ENCODE results near the gene CDC25A.

The CDC25A gene

DNA sequence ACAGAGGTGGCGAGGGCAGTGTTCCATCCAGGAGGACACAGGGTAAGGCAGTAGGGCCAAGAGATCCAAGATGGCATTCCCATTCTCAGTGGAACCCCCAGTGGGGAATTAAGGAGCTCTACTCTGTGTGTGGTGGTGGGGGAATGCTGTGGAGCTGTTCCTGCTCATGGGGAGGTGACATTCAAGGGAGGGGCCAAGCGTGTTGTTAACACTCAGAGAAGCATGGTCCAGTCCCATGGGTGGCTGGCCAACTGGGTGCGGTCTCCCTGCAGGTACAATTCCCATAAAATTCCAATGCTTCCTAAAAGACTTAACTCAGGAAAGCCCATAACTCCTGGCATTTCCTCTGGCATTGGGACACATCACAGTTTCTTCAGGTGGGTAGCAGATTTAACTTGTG is 37.4 kb upstream of the CDC25A start:
- Histone ChIP-seq H3K9me2 (replicated peaks; ENCODE audit: control insufficient read depth, low read length) (no peaks in the 10 kb centered on the region), H4K20me1 (ENCODE audit: control insufficient read depth, insufficient read depth, low read depth, low read length) (no peaks in the 10 kb centered on the region), H3K27ac (ENCODE audit: low read depth, low read length) (no peak overlapping the region), H3K27me3 (ENCODE audit: control insufficient read depth, low read length) (no peaks in the 10 kb centered on the region), H3K4me1 (ENCODE audit: control insufficient read depth, low read length) (peaks cover 55% of the 10 kb centered on the region), H3K9me3 (ENCODE audit: control insufficient read depth, insufficient read depth, low read length) (no peaks in the 10 kb centered on the region), H3K4me2 (ENCODE audit: low read length) (no peak overlapping the region), H3K36me3 (ENCODE audit: control insufficient read depth, low read length) (no peaks in the 10 kb centered on the region), H3K4me3 (ENCODE audit: low read length) (no peak overlapping the region), H3K79me2 (ENCODE audit: control insufficient read depth, low read length) (no peaks in the 10 kb centered on the region), H3F3A (ENCODE audit: control insufficient read depth, insufficient read depth) (peaks cover 10% of the 10 kb centered on the region)
- TF ChIP-seq, protein P1, sequence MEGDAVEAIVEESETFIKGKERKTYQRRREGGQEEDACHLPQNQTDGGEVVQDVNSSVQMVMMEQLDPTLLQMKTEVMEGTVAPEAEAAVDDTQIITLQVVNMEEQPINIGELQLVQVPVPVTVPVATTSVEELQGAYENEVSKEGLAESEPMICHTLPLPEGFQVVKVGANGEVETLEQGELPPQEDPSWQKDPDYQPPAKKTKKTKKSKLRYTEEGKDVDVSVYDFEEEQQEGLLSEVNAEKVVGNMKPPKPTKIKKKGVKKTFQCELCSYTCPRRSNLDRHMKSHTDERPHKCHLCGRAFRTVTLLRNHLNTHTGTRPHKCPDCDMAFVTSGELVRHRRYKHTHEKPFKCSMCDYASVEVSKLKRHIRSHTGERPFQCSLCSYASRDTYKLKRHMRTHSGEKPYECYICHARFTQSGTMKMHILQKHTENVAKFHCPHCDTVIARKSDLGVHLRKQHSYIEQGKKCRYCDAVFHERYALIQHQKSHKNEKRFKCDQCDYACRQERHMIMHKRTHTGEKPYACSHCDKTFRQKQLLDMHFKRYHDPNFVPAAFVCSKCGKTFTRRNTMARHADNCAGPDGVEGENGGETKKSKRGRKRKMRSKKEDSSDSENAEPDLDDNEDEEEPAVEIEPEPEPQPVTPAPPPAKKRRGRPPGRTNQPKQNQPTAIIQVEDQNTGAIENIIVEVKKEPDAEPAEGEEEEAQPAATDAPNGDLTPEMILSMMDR (IDR thresholded peaks at IDR 0.05; ENCODE audit: low read depth, low read length, poor library complexity, severe bottlenecking) = no peak
- no peak for TF ChIP-seq EZH2phosphoT487 (IDR thresholded peaks at IDR 0.05; ENCODE audit: borderline replicate concordance, low read length)

GRCh38 chr3:48222616-48223513 is 34.6 kb upstream of the CDC25A start, which contains the start of gene CAMP:
CAMP (plus strand) TSS chr3:48223495; CDS start chr3:48223512, 17 bp downstream.
- Histone ChIP-seq H3K4me3 (ENCODE audit: low read length) (peak within 1 kb of the TSS; percentile 38), H3K4me2 (ENCODE audit: low read length) (peak within 1 kb of the TSS; percentile 54), H4K20me1 (ENCODE audit: control insufficient read depth, insufficient read depth, low read depth, low read length) (no peaks in the 10 kb centered on the region), H3K9me2 (replicated peaks; ENCODE audit: control insufficient read depth, low read length) (no peaks in the 10 kb centered on the region), H3F3A (ENCODE audit: control insufficient read depth, insufficient read depth) (peaks cover 10% of the 10 kb centered on the region), H3K9me3 (ENCODE audit: control insufficient read depth, insufficient read depth, low read length) (no peaks in the 10 kb centered on the region), H3K27me3 (ENCODE audit: control insufficient read depth, low read length) (no peaks in the 10 kb centered on the region), H3K79me2 (ENCODE audit: control insufficient read depth, low read length) (no peaks in the 10 kb centered on the region), H3K36me3 (ENCODE audit: control insufficient read depth, low read length) (no peaks in the 10 kb centered on the region), H3K4me1 (ENCODE audit: control insufficient read depth, low read length) (peaks cover 55% of the 10 kb centered on the region), H3K27ac (ENCODE audit: low read depth, low read length) (peak within 1 kb of the TSS; percentile 27)
- TF ChIP-seq, protein P1 (IDR thresholded peaks at IDR 0.05; ENCODE audit: low read depth, low read length, poor library complexity, severe bottlenecking) = no peak
- no peak for TF ChIP-seq EZH2phosphoT487 (IDR thresholded peaks at IDR 0.05; ENCODE audit: borderline replicate concordance, low read length)

GRCh38 chr3:48220746-48221145 is 32.5 kb upstream of the CDC25A start:
- H3K9me3 ChIP-seq (ENCODE audit: control insufficient read depth, insufficient read depth, low read length) = no peaks in the 10 kb centered on the region
- no peak overlapping the region for H3K4me2 ChIP-seq (ENCODE audit: low read length)
- TF ChIP-seq EZH2phosphoT487 (IDR thresholded peaks at IDR 0.05; ENCODE audit: borderline replicate concordance, low read length) = no peak
- TF ChIP-seq, protein P1 (IDR thresholded peaks at IDR 0.05; ENCODE audit: low read depth, low read length, poor library complexity, severe bottlenecking) = no peak
- H3K36me3 ChIP-seq (ENCODE audit: control insufficient read depth, low read length) = no peaks in the 10 kb centered on the region
- H3K27me3 ChIP-seq (ENCODE audit: control insufficient read depth, low read length) = no peaks in the 10 kb centered on the region
- no peak overlapping the region for H3K4me3 ChIP-seq (ENCODE audit: low read length)
- peaks cover 38% of the 10 kb centered on the region for H3K4me1 ChIP-seq (ENCODE audit: control insufficient read depth, low read length)
- no peak overlapping the region for H3K27ac ChIP-seq (ENCODE audit: low read depth, low read length)
- no peaks in the 10 kb centered on the region for H3K9me2 ChIP-seq (replicated peaks; ENCODE audit: control insufficient read depth, low read length)
- H4K20me1 ChIP-seq (ENCODE audit: control insufficient read depth, insufficient read depth, low read depth, low read length) = no peaks in the 10 kb centered on the region
- no peaks in the 10 kb centered on the region for H3K79me2 ChIP-seq (ENCODE audit: control insufficient read depth, low read length)
- no peaks in the 10 kb centered on the region for H3F3A ChIP-seq (ENCODE audit: control insufficient read depth, insufficient read depth)

Measured in DOHH2 (cell line).